Measurements from ENCODE around the gene BAG1. TPM values are rescaled to one million over a fixed set of nuclear protein-coding genes. Genes with fewer than 3 reads are reported as not detected.

Gene BAG1
- total RNA-seq = 33.7 and 38.5 TPM in 2 replicates

GRCh38 chr9:33264473-33265177, at the start of gene BAG1, which contains the start of gene CHMP5:
Gene BAG1 (minus strand): TSS chr9:33264708.
Gene CHMP5 (plus strand): TSS chr9:33265049. CDS start chr9:33265079, 30 bp downstream.
- H3K4me3 ChIP-seq (ENCODE audit: low read depth, low read length) = peak within 1 kb of the TSS; percentile 96
- peak; percentile 90 for DNase-seq (ENCODE audit: low read depth)
- TF ChIP-seq CTCF (conservative IDR thresholded peaks at IDR 0.05; ENCODE audit: low read depth, low read length) = peak; percentile 40

GRCh38 chr9:33311953-33312352, 47.4 kb upstream of the BAG1 start:
- no peak for TF ChIP-seq CTCF (conservative IDR thresholded peaks at IDR 0.05; ENCODE audit: low read depth, low read length)
- no peak overlapping the region for H3K4me3 ChIP-seq (ENCODE audit: low read depth, low read length)
- DNase-seq (ENCODE audit: low read depth) = no peak

GRCh38 chr9:33310748-33311147, 46.2 kb upstream of the BAG1 start:
- no peak for TF ChIP-seq CTCF (conservative IDR thresholded peaks at IDR 0.05; ENCODE audit: low read depth, low read length)
- DNase-seq (ENCODE audit: low read depth) = no peak
- H3K4me3 ChIP-seq (ENCODE audit: low read depth, low read length) = no peak overlapping the region

- TF ChIP-seq CTCF (conservative IDR thresholded peaks at IDR 0.05; ENCODE audit: low read depth, low read length) = no peak
- no peak for DNase-seq (ENCODE audit: low read depth)
- H3K4me3 ChIP-seq (ENCODE audit: low read depth, low read length) = no peak overlapping the region
These were observed 45.4 kb upstream of the BAG1 start for GRCh38 chr9:33309903-33310302.

GRCh38 chr9:33307067-33307466, 42.6 kb upstream of the BAG1 start:
- no peak for TF ChIP-seq CTCF (conservative IDR thresholded peaks at IDR 0.05; ENCODE audit: low read depth, low read length)
- no peak for DNase-seq (ENCODE audit: low read depth)
- no peak overlapping the region for H3K4me3 ChIP-seq (ENCODE audit: low read depth, low read length)

- no peak for DNase-seq (ENCODE audit: low read depth)
- no peak for TF ChIP-seq CTCF (conservative IDR thresholded peaks at IDR 0.05; ENCODE audit: low read depth, low read length)
- H3K4me3 ChIP-seq (ENCODE audit: low read depth, low read length) = no peak overlapping the region
These were observed 41.5 kb upstream of the BAG1 start for GRCh38 chr9:33306037-33306436.

- DNase-seq (ENCODE audit: low read depth) = no peak
- TF ChIP-seq CTCF (conservative IDR thresholded peaks at IDR 0.05; ENCODE audit: low read depth, low read length) = no peak
- no peak overlapping the region for H3K4me3 ChIP-seq (ENCODE audit: low read depth, low read length)
These were observed 39.9 kb upstream of the BAG1 start for GRCh38 chr9:33304362-33304761.

Measured in epithelial cell of proximal tubule (primary cell).